GM19467 (cell line): ENCODE results near the gene TECR.
A peak's percentile ranks its signal among the peaks of the same experiment; 100 is the strongest.

Source experiments
- ATAC-seq: cut with Tn5 transposase; IDR thresholded peaks from one replicate; pipeline ENCODE4 v1.9.1; 2021; ENCODE audit warnings: mild to moderate bottlenecking, moderate library complexity; ENCODE audit not compliant: unreplicated experiment

Gene TECR

DNA sequence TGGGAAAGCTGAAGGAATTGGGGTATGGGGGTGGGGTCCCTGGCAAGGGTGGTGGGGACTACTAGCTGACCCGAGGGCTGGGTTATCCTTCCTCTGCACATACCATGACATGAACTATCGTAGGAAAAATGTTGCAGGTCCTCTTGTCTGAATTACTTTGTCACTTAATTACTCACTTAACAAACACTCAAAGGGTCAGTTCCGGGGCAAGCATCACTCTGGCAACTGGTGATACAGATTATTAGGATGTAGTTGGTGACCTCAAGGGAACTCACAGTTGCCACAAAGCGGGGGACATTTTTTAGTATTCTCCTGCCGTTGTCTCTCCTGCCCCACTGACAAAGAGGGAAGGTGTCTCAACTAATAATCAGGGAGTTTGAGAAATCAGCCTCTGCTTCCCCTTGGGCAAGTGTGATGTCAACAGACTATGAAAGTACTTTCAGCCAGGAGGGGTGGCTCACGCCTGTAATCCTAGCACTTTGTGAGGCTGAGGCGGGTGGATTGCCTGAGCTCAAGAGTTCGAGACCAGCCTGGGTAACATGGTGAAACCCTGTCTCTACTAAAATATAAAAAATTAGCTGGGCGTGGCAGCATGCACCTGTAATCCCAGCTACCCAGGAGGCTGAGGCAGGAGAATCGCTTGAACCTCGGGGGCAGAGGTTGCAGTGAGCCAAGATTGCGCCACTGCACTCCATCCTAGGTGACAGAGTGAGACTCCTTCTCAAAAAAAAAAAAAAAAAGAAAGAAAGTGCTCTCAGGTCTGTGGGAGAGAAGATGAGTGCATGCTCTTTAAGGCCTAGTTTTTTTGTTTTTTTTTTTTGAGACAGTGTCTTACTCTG is 21.5 kb upstream of the TECR start:
- ATAC-seq = no peak

DNA sequence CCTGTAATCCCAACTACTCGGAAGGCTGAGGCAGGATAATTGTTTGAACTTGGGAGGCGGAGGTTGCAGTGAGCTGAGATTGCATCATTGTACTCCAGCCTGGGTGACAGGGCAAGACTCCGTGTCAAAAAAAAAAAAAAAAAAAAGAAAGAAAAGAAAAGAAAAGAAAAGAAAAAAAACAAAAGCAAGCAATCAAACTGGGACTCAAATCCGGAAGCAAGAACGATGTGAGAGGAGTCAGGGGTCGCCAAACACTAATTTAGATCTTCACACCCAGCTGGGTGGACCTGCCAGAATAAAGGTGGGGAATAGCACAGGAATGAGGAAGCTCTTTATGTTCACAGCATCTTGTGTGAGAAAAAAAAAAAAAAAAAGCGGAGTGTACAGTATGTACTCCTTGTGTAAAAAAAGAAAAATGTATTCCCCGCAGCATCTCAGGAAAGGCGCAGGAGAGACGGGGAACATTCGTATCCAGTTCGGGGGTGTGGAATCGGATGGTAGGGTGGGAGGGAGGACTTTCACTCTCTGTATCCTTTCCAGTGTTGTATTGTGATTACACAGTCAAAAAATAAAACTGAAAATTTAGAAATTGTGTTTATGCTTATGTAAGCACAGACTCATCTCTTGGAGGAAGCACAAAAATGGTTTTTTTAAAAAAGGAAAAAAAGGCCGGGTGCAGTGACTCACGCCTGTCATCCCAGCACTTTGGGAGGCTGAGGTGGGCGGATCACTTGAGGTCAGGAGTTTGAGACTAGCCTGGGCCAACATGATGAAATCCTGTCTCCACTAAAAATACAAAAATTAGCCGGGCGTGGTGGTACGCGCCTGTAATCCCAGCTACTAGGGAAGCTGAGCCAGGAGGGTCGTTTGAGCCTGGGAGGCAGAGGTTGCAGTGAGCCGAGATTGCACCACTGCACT is 18.8 kb upstream of the TECR start:
- no peak for ATAC-seq

DNA sequence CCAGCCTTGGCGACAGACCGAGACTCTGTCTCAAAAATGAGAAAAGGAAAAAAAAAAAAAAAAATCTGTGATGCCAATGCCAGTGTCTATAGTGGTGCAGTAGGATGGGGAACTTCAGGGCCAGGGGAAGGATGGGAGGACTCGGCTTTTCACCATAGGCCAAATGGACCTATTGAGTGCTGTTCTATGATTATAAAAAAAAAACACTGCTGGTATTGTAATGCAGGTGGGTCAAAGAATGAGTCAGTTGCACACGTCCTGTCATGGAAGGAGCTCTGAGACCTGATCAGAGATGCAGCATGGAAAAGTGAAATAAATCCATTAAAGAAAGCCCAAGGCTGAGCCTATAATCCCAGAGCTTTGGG is 18.2 kb upstream of the TECR start:
- no peak for ATAC-seq

DNA sequence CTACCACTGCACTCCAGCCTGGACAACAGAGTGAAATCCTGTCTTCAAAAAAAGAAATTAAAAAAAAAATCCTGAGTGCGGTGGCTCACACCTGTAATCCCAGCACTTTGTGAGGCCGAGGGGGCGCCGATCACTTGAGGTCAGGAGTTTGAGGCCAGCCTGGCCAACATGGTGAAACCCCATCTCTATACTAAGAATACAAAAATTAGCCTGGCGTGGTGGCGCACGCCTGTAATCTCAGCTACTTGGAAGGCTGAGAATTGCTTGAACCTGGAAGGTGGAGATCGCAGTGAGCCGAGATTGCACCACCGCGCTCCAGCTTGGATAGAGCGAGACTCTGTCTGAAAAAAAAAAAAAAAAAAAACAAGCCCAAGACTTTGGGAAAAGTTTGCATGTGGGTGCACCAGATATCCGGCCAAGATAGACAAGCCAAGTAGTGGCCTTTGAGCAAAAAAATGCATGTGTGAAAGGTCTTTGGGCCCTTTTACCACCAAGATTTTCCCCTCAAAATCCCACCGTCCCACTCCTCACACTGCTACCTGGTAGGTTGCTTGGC is 16.9 kb upstream of the TECR start:
- no peak for ATAC-seq

DNA sequence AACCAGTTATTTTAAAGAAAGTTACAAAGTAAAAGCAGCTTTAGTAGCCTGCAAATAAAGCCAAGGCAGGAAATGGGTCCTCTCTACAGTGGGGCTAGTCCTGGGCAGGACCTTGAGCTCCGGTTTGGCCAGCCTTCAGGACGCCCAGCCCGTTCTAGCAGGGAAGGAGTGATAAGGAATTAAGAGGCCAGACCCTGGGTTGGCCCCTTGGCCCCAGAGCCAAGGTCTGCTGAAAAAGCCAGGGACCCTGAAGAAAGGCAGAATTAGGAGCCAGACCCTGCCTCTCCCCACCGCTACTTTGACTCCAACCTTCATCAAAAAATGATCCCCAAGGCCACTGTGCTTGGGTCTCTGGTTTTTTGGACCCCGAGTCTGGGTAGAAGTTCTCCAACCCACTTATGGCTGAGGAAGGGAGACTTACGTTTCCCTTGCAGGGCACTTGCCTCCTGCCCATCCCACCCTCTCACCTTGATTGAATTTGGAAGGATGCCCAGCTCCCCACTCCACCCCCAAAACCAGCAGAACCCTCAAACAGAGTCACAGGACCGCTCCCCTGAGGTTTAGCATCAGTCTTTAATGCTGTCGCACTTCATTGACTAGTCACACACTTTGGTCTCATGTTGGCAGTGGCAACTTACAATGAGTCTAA is 15.1 kb upstream of the TECR start:
- ATAC-seq = no peak

DNA sequence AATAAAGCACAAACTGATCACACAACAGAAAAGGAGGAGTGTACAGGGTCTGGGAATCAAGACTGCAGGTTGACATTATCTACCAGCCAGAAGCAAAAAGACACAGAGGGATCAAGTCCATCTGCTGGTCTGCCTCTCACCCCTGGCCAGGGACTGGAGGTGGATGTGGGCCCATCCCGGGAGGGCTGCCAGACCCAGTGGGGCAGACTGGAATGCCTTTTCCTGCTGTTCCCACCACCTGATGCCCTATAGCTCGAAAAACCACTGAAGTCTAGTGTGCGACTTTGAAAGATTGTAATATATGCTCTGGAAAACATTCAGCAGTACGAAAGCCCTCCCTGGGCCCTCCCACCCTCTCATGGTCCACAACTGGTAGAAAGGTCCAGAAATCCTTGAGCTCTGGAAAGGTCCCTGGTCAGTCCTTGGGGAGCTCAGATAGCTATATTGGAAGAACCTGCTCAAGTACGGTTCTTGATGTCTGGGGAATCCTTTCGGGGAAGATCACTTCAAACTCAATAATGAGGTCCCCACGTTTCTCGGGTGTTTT is 13.8 kb upstream of the TECR start:
- no peak for ATAC-seq

DNA sequence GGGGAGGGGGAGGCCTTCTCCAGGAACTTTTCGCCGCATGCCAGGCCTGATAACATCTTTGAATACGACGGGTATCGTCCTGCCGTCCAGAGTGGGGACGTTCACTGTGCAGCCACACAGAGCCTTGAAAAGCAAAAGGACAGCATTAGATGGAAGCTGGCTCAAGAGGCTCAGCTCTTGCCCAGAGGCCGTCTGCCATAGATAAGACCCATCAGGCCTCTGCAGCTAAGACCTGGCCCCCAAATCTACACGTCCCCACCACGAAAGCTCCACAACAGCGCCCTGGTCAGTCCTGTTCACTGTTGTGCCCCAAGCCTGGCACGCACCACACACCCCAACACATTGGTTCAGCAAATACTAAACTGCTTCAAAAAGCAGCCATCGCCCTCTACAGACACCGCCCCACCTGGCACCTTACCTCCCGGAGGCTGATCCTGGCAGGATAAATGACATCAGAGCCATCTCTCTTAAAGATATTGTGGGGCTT is 13.3 kb upstream of the TECR start:
- ATAC-seq = no peak

DNA sequence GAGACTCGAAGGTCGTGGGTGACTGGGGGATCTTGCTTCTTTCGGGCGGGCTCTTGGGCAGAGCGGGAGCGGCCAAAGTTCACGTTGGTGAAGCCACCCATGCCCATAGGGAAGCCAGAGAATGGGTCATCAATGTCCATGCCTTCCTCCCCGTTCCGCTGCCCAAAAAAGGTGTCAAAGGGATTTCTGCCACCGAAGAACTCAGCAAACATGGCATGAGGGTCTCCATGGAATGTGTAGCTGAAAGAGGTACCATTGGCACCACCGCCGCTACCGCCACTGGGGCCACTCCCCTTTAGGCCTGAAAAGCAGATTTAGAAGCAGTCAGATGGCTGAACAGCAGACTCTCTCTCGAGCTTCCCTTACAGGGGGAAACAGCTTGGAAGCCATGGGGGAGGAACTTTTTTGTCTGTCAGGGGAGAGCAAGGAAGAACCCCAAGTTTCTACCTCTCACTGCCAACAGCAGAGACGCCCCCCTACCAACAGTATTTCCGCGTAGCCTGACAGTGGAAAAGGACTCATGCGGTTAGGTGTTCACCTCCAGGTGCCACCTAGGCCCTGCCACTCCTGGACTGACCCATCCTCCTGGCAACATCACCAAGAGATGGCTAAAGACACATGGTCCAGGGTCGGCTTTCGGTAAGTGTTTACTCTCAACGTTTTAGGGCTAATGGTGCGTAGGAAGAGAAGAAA is 12.5 kb upstream of the TECR start:
- no peak for ATAC-seq

DNA sequence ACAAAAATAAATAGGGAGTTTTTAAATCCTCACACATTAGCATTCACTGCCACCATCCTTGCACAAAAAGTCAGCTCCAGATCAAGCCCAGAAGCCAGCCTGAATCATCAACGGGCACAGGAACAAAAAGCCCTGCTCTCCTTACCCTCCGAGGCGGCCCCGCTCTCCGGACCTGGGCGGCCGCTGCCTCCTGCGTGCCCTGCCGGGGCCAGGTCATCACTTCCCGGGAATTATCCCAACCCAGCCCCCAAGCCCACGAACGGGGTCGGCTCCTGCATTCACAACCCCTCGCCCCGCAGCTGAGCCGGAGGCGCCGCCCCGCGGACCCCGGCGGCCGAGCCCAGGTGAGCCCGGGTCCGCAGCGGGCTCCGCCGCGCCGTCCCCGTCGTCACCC is 12.0 kb upstream of the TECR start:
- ATAC-seq = peak; percentile 1

DNA sequence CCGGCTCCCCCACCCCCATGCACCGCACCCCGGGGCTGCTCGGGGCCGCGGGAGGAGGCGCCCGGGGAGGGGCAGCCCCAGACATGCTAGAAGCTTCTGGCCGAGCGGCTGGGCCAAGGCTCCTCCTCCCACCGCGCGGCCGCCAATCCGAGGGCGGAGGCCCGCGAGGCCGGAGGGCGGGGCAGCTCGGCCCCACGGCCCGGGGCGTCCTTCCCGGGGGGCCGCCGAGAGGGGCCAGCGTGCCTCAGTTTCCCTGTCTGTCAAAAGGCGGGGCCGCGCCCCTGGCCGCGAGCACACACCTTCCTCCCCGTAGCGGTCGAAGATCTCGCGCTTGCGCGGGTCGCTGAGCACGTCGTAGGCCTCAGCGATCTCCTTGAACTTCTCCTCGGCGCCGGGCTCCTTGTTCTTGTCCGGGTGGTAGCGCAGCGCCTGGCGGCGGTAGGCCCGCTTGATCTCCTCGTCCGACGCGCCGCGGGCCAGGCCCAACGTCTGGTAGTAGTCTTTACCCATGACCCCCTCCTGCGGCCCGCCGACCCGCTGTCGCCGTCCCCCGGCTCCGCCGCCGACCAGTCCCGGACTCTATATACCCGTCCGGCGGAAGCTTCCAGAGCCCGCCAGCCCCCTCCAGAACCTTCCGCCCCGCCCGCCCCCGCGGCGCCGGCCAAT is 11.4 kb upstream of the TECR start, which contains the start of gene DNAJB1:
Gene DNAJB1 (minus strand): TSS at position 558 of the 666 bp plus-strand sequence. CDS start 48 bp downstream, at position 510.
- peak; percentile 58 for ATAC-seq

DNA sequence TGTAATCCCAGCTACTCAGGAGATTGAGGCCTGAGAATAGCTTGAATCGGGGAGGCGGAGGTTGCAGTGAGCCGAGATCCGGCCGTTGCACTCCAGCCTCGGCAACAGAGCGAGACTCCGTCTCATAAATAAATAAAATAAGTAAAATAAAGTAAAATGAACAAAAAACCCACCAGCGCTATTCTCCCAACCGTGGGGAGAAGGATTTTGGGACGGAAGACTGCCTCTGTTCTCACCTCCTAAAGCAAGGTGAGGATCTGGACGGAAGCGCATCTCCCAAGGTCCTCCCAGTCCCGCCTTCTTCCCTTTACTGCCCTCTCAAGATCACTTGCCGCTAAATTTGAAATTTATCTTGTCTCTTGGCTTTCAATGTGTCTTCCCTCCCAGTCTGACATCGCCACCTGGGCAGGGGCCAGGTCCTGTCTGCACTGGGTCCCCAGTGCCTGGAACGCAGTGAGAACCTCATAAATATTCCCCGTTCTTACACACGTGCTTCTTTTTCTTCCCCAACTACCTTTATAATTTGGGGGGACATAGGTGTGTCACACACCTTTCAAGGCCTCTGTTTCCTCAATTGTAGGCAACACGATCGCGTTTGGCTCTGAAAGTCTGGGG is 10.0 kb upstream of the TECR start:
- ATAC-seq = no peak

DNA sequence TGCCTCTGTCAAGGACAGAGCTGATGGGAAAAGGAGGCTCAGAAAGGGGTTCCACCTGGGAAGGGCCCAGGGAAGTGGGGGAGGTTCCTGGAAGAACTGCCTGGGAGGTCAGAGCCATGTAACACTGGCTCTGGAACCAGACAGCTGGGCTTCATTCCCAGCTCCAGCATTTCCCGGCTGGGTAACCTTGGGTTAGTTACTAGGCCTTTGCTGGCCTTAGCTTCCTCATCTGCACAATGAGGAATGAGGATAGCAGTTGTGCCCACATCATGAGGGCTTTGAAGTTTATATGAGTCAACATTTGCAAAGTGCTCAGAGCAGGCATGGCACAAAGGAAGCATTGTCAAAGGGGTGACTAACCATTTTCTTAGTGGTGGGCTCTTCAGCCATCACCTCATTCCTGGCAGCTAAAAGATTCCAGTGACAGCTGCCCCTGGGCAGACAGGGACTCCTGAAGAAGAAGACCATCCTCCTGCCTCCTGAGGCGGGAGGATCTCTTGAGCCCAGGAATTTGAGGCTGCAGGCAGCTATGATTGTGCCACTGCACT is 9.5 kb upstream of the TECR start:
- no peak for ATAC-seq

DNA sequence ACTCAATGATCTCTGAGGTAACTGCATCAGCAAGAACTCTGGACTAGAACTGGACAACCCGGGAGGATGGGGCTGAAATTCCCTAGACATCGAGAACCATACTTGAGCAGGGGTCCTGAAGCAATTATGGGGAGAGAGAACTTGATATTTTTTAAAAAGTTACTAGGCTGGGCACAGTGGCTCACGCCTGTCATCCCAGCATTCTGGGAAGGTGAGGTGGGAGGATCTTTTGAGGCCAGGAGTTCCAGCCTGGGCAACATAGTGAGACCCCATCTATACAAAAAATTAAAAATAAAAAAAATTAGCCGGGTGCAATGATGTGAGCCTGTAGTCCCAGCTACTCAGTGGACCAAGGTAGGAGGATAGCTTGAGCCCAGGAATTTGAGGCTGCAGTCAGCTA is 8.9 kb upstream of the TECR start:
- no peak for ATAC-seq

DNA sequence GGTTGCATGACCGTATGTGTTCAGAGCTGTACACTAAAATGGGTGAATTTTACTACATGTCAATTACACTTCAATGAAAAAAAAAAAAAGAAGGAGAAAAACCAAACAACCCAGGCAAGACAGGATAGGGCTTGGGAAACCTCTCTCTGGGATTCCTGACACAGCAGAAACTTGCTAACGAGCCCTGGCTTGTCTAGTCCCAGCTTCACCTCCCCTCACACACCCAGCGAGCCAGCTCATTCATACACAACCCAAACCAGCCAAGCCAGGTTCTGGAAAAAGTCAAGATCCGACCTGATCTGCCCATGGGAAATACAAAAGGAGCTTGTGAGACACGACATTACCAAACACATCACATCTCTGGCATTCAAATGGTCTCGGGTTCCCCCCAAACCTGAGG is 3.7 kb upstream of the TECR start:
- ATAC-seq = no peak

DNA sequence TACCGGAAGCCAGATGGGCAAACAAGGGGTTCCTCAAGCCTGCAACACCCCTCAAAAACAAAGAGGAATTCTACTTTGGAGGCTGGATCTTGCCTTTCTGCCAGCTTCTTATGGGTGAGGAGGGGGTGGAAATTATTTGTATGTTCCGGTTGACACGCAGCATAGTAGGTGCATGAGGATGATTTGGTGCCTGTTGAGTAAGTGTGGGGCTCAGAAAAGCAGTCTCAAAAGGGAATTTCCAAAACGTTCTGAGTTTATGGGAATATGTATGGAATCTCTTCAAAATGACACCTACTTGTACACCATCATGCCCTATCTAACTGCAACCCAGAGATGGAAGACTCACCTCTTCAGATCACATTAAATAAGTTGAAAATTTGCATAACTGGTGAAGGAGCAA is 3.0 kb upstream of the TECR start:
- ATAC-seq = no peak

DNA sequence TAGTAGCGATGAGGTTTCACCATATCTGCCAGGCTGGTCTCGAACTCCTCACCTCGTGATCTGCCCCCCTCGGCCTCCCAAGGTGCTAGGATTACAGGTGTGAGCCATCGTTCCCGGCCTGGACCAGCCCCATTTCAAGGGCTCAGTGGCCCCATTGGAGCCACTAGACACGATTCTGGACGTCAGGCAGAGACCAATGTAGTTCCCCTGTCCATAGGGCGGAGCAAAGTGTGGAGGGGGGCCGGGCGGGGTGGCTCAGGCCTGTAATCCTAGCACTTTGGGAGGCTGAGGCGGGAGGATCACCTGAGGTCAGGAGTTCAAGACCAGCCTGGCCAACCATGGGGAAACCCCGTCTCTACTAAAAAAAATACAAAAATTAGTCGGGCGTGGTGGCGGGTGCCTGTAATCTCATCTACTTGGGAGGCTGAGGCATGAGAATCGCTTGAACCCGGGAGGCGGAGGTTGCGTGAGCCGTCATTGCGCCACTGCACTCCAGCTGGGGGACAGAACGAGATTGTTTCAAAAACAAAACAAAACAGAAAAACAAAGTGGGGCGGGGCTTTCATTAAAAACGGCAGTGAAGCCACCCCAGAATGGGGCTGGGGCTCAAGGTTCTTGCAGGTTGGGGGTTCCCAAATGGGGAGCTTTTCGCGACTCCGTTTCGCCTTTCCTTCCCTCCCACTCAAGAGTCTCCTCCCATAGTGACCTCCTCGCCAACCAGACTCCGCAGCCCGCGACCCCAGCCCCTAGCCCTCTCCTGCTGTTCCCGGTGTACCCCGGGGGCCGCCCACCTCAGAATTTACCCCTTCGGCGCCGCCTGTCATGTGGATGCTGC is 758 bp upstream of the TECR start:
- no peak for ATAC-seq

DNA sequence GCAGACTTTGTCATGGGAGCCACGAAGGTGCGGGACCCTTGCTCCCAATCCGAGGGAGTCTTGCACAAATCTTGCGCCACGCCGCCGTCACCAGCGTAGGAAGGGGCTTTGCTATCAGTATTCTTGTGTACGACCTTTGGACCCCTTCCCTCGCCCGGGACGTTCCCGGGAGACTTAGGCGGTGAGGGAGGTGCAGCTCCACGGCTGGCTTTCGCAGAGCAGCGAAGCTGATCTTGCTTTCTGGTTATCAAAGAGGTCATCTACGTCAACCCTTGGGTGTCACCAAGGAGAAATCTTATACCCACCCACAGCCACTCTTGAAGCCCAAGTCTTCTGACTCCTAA is 583 bp downstream of the TECR start:
- no peak for ATAC-seq

DNA sequence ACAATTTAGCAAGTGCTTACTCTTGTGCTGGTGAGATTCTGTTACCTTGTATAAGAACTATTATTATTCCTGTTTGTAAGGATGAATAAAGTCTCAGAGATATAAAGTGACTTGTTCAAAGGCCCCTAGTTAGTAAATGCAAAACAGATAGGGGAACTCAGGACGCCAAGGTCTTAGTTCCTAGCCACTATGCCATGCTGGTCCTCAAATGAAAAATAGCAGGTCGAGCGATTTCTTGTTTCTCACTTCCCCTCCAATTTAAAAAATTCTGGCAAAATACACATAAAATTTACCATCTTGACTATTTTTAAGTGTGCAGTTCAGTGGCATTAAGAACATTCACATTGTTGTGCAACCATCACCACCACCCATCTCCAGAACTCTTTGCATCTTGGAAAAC is 1.1 kb downstream of the TECR start:
- no peak for ATAC-seq
